ENCODE measurements around the gene PHETA1. TPM values are rescaled to one million over a fixed set of nuclear protein-coding genes. Genes with fewer than 3 reads are reported as not detected.

The PHETA1 gene
- total and polyA plus RNA-seq, 10 of the 15 experiments (the other 5 are each of a cell fraction or from before 2014, with no cell fraction given), result 0.02 to 1.3 (median 0.51) TPM; not detected in 1

- TF ChIP-seq SMAD5 (IDR thresholded peaks at IDR 0.05; ENCODE audit: low read depth), result no peak
- no peak for TF ChIP-seq ASH2L (IDR thresholded peaks at IDR 0.05; ENCODE audit: borderline replicate concordance, low read depth)
- TF ChIP-seq MEF2A (IDR thresholded peaks at IDR 0.05; ENCODE audit: insufficient read depth, low read depth, low read length), result no peak
- TF ChIP-seq ZBTB11 (CRISPR knock-in tag; IDR thresholded peaks at IDR 0.05), result no peak
- TF ChIP-seq ZNF207 (IDR thresholded peaks at IDR 0.05; ENCODE audit: borderline replicate concordance), result no peak
- TF ChIP-seq, protein P1, sequence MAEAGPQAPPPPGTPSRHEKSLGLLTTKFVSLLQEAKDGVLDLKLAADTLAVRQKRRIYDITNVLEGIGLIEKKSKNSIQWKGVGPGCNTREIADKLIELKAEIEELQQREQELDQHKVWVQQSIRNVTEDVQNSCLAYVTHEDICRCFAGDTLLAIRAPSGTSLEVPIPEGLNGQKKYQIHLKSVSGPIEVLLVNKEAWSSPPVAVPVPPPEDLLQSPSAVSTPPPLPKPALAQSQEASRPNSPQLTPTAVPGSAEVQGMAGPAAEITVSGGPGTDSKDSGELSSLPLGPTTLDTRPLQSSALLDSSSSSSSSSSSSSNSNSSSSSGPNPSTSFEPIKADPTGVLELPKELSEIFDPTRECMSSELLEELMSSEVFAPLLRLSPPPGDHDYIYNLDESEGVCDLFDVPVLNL (IDR thresholded peaks at IDR 0.05; ENCODE audit: low read depth, low read length), result no peak
- TF ChIP-seq FOXK2 (IDR thresholded peaks at IDR 0.05), result no peak
- 0 out of 2 replicates have a peak, but pooled peaks have one; percentile 24 for TF ChIP-seq CHD2 (IDR thresholded peaks at IDR 0.05; ENCODE audit: borderline replicate concordance, low read depth, low read length)
- no peak for TF ChIP-seq CREM (IDR thresholded peaks at IDR 0.05; ENCODE audit: low read depth)
- peak; percentile 67 for TF ChIP-seq NR2F1 (conservative IDR thresholded peaks at IDR 0.05)
- TF ChIP-seq, protein P2, sequence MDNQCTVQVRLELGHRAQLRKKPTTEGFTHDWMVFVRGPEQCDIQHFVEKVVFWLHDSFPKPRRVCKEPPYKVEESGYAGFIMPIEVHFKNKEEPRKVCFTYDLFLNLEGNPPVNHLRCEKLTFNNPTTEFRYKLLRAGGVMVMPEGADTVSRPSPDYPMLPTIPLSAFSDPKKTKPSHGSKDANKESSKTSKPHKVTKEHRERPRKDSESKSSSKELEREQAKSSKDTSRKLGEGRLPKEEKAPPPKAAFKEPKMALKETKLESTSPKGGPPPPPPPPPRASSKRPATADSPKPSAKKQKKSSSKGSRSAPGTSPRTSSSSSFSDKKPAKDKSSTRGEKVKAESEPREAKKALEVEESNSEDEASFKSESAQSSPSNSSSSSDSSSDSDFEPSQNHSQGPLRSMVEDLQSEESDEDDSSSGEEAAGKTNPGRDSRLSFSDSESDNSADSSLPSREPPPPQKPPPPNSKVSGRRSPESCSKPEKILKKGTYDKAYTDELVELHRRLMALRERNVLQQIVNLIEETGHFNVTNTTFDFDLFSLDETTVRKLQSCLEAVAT (IDR thresholded peaks at IDR 0.05), result 0 out of 2 replicates have a peak, but pooled peaks have one; percentile 65
- TF ChIP-seq FOS (IDR thresholded peaks at IDR 0.05; ENCODE audit: borderline replicate concordance, extremely low read depth, insufficient read length), result no peak
- no peak for TF ChIP-seq PBX3 (IDR thresholded peaks at IDR 0.05; ENCODE audit: insufficient replicate concordance, low read depth, low read length)
- no peak for TF ChIP-seq RAD21 (IDR thresholded peaks at IDR 0.05; ENCODE audit: insufficient read depth, low read depth, low read length)
- no peak for TF ChIP-seq HDAC6 (IDR thresholded peaks at IDR 0.05; ENCODE audit: unreplicated experiment)
- TF ChIP-seq, protein P3, sequence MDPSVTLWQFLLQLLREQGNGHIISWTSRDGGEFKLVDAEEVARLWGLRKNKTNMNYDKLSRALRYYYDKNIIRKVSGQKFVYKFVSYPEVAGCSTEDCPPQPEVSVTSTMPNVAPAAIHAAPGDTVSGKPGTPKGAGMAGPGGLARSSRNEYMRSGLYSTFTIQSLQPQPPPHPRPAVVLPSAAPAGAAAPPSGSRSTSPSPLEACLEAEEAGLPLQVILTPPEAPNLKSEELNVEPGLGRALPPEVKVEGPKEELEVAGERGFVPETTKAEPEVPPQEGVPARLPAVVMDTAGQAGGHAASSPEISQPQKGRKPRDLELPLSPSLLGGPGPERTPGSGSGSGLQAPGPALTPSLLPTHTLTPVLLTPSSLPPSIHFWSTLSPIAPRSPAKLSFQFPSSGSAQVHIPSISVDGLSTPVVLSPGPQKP (IDR thresholded peaks at IDR 0.05; ENCODE audit: low read depth, low read length), result peak; percentile 27; the same call in 1 of the 2 replicates
- TF ChIP-seq BCL11A (IDR thresholded peaks at IDR 0.05; ENCODE audit: low read depth, low read length), result no peak
- no peak for TF ChIP-seq NR2C1 (IDR thresholded peaks at IDR 0.05)
- TF ChIP-seq RCOR1 (conservative IDR thresholded peaks at IDR 0.05; ENCODE audit: low read depth, low read length), result no peak
Observed at GRCh38 chr12:111405149-111405858, 36.4 kb upstream of the PHETA1 start (continued).

All from GM12878 (cell line).